ENCODE measurements around the gene WDR27. TPM values are rescaled to one million over a fixed set of nuclear protein-coding genes. Genes with fewer than 3 reads are reported as not detected.

Gene WDR27
- total RNA-seq, 1 donor: 18.1 TPM

DNA sequence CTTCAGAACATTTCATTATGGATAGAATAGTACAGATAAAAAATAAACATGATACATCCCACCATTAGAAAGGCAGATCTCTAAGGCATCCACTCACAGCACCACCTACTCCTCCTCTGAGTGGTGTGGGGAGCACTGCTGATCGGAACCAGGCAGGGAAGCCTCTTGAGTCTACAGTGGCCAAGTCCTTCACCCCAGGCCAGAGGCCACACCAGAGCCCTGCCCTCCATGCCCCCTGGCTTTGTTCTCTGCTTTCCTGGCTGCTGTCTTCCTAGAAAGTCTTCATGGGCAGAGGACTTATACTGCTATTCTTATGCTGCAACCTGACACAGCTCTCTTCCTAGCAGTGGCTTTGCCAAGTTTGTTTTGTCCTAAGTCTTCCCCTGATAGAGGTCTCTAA, 246.4 kb downstream of the WDR27 start:
- no peak for DNase-seq (ENCODE audit: low read depth)
- H3K4me3 ChIP-seq (ENCODE audit: low read depth, low read length): no peak overlapping the region
- TF ChIP-seq, protein P1, sequence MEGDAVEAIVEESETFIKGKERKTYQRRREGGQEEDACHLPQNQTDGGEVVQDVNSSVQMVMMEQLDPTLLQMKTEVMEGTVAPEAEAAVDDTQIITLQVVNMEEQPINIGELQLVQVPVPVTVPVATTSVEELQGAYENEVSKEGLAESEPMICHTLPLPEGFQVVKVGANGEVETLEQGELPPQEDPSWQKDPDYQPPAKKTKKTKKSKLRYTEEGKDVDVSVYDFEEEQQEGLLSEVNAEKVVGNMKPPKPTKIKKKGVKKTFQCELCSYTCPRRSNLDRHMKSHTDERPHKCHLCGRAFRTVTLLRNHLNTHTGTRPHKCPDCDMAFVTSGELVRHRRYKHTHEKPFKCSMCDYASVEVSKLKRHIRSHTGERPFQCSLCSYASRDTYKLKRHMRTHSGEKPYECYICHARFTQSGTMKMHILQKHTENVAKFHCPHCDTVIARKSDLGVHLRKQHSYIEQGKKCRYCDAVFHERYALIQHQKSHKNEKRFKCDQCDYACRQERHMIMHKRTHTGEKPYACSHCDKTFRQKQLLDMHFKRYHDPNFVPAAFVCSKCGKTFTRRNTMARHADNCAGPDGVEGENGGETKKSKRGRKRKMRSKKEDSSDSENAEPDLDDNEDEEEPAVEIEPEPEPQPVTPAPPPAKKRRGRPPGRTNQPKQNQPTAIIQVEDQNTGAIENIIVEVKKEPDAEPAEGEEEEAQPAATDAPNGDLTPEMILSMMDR (IDR thresholded peaks at IDR 0.05; ENCODE audit: insufficient read depth, low read depth, low read length): no peak

DNA sequence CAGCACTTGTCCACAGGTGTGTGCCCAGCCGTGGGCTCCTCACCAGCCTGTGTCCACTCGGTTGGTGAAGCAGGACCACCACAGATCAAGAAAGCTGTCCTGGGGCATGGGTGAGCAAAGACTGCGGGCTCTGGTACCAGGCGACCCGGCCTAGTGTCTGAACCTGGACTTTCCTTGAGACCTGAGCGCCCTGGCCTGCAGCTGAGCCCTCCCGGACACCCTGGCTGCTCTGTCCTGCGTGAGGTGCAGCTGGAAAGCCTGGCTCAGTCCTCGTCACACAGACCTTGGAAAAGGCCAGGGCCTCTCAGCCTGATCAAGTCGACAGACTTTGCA, 247.0 kb downstream of the WDR27 start:
- no peak for DNase-seq (ENCODE audit: low read depth)
- H3K4me3 ChIP-seq (ENCODE audit: low read depth, low read length): no peak overlapping the region
- TF ChIP-seq, protein P1 (IDR thresholded peaks at IDR 0.05; ENCODE audit: insufficient read depth, low read depth, low read length): no peak

DNA sequence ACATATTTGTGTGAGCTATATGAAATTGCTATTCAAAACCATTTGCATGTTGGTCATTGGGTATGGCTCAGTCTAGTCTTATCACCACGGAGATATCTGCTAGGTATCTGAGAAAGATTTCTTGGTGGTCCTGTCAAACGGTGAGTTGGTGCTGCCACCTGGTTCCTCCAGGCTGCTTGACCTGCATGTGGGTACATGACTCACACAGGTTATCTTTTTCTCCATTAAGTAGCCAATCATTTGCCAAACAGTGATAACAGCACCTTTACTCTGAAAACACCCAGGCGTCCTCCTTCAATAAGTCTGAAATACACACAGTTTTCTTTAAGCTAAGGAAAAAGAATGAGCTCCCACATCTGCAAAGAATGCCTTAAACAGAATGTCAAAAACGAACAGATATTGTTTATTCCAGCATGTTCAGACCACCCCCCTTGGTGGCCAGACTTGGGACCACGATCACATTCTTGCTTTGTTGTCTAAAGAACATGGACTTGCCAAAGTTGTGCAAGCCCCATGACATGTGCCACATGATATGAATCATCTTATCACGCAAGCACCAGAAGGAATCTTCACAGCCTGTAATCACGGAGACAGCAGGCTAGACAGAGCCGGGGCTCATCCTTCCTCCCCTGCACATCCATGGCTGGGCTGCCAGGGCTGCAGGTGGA, 247.5 kb downstream of the WDR27 start:
- TF ChIP-seq, protein P1 (IDR thresholded peaks at IDR 0.05; ENCODE audit: insufficient read depth, low read depth, low read length): no peak
- no peak overlapping the region for H3K4me3 ChIP-seq (ENCODE audit: low read depth, low read length)
- peak; percentile 90 for DNase-seq (ENCODE audit: low read depth)

DNA sequence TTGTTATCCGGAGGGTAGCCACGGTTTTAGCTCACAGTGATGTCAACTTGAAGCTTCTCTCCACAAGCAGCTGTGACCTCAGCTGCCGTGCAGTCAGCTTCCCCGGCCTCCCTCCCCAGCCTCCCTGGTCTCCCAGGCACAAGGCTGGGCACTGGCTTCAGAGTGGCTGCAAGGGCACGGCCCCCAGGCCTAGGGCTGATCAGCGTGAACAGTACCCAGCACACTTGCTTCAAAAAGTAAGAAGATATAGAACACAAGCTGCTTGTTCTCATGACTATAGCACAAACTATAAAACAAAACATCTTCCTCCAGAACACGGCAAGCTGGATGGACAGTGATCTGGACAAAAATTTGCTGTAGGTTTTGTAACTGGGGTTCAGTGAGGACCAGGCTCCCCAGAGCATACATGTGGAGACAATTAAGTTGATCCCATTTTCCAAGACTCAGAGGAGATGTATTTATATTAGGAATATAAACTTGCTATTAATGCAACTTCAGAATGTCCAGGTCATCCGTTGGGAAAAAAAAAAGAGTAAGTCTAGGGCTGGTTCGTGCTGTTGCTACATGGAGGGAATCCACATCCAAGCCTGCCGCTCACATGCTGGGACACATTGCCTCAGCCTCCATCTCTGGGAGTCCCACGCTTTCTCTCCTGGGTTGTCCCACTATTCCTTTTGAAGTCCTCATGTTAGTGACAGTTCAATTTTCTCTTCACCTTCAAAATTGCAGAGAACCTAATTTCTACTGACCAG, 248.8 kb downstream of the WDR27 start:
- peak; percentile 30 for DNase-seq (ENCODE audit: low read depth)
- H3K4me3 ChIP-seq (ENCODE audit: low read depth, low read length): no peak overlapping the region
- TF ChIP-seq, protein P1 (IDR thresholded peaks at IDR 0.05; ENCODE audit: insufficient read depth, low read depth, low read length): no peak

DNA sequence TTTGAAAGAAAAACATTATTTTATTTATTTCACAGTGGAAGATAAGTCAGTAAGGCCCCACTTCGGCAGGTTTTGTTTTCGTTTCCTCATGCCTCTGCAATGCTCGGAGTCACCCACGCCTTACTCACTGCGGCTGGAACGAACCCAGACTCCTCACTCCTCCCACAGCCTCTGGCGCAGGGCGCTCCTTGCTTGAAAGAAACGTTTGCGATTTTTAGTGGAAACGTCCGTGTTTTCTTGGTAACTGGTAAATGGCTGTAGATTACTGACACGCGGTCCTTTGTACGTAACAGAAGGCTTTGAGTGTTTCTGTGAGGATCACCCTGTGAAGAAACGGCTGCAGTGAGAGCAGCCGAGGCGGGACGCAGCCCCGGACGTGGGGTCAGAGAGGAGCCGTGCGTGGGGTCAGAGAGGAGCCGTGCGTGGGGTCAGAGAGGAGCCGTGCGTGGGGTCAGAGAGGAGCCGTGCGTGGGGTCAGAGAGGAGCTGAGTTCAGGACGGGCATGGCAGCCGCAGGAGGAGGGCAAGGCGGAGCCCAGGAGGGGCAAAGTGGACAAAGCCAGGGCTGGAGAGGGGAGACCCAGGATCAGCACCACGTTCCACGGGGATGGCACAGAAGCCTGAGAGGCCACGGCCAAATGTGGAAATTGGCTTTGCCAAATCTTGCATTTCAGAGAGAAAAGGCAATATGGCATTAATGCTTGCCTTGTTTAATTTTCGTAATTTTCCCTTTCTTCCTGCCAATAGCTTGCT, 249.5 kb downstream of the WDR27 start:
- TF ChIP-seq, protein P1 (IDR thresholded peaks at IDR 0.05; ENCODE audit: insufficient read depth, low read depth, low read length): no peak
- peak overlapping the region; percentile 24 for H3K4me3 ChIP-seq (ENCODE audit: low read depth, low read length)
- peak; percentile 93 for DNase-seq (ENCODE audit: low read depth)

DNA sequence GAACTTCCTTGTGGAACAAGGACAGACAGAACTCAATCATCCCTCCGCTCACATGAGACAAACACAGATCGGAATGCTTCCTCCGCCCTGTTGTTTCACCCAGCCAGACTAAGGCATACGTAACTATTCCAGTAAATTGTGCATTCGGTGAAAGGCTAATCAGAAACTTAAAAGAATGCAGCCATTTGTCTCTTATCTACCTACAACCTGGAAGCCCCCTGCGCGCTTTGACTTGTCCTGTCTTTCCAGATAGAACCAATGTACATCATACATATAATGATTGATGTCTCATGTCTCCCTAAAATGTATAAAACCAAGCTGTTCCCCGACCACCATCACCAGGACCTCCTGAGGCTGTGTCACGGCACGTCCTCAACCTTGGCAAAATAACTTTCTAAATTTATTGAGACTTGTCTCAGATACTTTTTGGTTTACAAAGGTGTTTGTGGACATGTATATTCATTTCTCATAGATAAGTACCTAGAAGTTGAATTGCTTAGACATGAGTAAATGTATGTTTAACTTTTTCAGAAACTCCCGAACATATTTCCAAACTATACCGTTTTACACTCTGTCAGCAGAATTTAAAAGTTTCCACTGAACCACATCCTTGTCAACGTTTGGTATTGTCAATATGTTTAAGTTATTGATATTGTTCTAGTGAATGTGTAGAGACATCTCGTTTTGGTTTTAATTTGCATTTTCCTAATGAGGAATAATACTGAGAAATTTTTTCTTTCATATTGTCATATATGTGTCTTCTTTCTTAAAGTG, 250.6 kb downstream of the WDR27 start:
- TF ChIP-seq, protein P1 (IDR thresholded peaks at IDR 0.05; ENCODE audit: insufficient read depth, low read depth, low read length): no peak
- DNase-seq (ENCODE audit: low read depth): peak; percentile 7
- H3K4me3 ChIP-seq (ENCODE audit: low read depth, low read length): no peak overlapping the region

Data from fibroblast of villous mesenchyme (primary cell).